Stimulated activated CD4-positive, alpha-beta T cell treated with anti-CD3 and anti-CD28 coated beads, Interleukin-4, amount 100 ng/mL, for 48 hours (primary cell): ENCODE results near the gene SRPK2.

ENCODE experiments used
- DNase-seq, 2 donors: peaks; one replicate each; pipeline ENCODE4 v3.0.0-alpha.2; 2020; ENCODE audit warnings: low read depth in 2 of 2

Gene SRPK2

DNA sequence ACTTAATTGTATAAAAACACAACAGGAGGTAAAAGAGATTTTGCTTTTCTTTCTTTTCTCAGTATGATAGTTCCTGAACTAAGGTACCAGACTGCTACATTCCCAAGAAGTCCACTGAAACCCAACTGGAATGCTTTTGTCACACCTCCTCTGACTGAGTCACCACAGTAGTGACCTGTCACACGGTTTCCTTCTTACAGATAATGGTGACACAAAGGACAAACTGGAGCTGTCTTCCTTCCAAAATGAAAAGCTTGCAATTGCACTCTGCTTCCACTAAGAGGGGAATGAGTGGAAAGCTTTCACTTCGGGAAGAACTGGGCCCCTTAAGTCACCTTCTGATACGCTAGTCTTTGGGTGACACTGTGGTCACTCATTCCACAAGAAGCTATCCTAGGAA is 252.5 kb downstream of the SRPK2 start:
- no peak for DNase-seq

DNA sequence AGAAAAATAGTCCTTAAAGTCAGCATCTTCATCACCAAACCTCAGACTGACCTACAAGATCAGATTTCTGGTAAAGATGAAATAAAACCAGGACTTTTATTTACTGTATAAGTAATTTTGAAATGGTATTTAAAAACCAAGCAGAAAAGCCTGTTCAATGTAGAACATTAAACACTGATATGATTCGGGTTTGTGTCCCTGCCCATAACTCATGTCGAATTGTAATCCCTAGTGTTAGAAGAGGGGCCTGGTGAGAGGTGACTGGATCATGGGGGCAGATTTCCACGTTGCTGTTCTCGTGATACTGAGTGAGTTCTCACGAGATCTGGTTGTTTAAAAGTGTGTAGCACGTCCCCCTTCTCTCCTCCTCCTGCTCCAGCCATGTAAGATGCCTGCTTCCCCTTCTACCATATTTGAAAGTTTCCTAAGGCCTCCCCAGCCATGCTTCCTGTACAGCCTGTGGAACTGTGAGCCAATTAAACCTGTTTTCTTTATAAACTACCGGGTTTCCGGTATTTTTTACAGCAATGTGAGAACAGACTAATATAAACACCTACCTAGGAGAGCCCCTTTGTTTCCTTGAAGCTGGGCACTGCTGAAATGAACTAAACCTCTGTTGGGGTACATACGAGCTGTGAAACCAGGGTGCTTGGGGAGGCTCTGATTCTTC is 254.6 kb downstream of the SRPK2 start:
- DNase-seq, result no peak

DNA sequence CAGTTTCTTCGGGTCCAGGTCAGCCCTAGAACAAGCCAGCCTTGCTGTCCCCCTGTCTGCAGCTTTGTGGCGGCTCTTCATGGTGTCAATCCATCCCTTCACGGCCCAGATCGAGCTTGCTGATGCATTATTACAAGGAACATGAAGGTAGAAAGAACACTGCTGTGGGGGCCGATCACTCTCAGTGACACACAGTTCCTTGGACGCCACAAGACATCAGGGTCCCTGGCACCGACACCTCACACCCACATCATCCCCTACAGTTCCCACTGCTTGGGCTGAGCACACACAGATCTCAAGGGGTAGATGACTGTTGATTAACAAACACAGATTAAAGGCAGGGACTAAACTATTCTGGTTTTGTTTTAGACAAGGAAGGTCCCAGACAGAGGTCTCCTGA is 255.4 kb downstream of the SRPK2 start:
- no peak for DNase-seq

DNA sequence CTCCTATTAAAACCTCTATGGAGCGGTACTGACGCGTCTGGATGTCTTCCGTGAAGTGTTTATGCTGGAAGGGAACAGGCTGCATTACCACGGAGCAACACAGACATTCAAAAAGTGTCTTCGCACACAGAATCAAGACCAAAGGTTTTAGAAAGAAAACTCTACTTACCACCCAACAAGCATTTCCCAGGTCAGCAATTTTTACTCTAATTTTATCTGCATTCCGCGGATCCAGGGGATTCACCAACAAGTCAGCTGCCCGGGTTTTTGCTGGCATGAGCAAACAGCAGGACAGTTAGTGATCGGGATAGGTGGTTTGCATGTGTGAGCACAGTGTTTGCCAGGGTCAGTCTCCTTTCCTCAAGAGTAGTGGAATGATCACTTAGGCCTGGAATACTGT is 255.9 kb downstream of the SRPK2 start:
- no peak for DNase-seq

- no peak for DNase-seq
Observed at GRCh38 chr7:105132335-105132734, 256.4 kb downstream of the SRPK2 start.

GRCh38 chr7:105131890-105132289 is 256.8 kb downstream of the SRPK2 start:
- DNase-seq, result no peak

GRCh38 chr7:105131033-105131656 is 257.6 kb downstream of the SRPK2 start:
- DNase-seq, result no peak

- DNase-seq, result no peak
Observed at GRCh38 chr7:105130580-105130979, 258.1 kb downstream of the SRPK2 start.

GRCh38 chr7:105130048-105130447 is 258.7 kb downstream of the SRPK2 start:
- DNase-seq, result no peak

DNA sequence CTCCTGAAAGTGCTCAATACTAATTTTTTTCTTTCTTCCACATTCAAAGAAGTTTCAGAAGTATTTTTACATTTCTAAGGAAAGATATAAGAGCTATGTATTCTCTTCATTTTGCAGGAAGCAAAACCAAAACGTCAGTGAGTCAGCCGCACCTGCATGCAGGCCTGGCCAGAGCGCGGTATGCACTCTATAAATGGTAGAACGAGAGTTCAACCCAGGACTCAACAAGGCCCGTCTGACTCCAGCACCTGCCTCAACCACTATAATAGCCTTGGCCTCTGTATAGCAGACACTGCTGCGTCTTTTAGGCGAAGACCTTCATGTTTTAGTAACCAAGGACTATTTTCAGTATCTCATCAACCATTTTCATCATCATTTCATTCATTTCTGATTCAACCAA is 261.5 kb downstream of the SRPK2 start:
- DNase-seq, result no peak

DNA sequence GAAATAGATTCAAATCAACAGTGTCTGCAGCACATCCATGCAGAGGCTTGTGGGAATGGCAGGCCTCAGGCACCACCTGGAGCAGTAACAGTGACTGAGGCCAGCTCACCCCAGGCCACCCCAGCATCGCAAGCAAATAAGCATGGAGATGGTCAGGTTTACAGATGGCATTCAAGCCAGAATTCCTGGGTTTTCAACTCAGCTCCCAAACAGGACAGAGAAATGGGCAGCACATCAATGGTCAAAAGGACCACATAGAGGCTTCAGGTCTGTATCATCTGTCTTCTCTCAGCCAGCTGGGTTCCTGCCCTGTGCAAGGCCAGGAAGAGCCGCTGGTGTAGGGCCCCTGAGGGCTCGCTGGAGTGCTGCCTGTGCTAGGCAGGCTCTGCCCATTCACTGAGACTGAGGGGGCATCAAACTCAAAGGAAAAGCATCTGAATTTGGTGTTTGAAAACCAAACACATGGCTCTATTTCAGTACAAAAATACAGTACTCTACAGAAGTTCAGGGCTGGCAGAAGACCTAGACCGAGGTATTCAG is 262.2 kb downstream of the SRPK2 start:
- no peak for DNase-seq

GRCh38 chr7:105125745-105126144 is 263.0 kb downstream of the SRPK2 start:
- DNase-seq, result no peak

GRCh38 chr7:105122619-105123018 is 266.1 kb downstream of the SRPK2 start:
- DNase-seq, result no peak

GRCh38 chr7:105118612-105119600 is 269.8 kb downstream of the SRPK2 start:
- DNase-seq, result no peak

- no peak for DNase-seq
Observed at GRCh38 chr7:105112440-105113418, 276.0 kb downstream of the SRPK2 start.

DNA sequence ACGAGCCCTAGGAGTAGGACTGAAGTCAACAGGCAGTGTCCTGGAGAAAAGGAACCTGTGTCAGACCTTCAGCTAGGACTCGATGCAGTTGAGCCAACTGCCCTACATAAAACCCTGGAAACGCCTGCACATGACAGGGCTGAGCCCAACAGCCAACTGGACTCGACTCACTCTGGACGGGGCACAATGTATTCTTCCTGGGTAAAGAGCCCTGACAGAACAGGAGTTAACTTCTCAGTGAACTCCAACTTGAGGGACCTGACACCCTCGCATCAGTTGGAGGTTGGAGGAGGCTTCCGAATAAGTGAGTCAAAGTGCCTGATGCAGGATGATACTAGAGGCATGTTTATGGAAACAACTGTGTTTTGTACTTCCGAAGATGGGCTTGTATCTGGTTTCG is 281.3 kb downstream of the SRPK2 start:
- no peak for DNase-seq

DNA sequence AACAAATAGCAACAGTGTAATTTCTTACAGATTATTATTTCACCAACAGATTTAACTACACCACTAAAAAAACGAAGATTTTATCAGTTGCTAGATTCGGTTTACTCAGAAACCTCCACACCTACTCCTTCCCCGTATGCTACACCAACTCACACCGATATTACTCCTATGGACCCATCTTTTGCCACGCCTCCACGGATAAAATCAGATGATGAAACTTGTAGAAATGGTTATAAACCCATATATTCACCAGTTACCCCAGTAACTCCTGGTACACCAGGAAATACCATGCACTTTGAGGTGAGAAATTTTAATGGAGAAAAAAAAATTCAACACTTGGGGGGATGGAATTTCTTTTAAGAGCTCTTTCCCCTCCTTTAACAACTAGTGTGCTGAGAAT is 282.2 kb downstream of the SRPK2 start:
- DNase-seq, result no peak

GRCh38 chr7:105105579-105105978 is 283.1 kb downstream of the SRPK2 start:
- DNase-seq, result no peak

- no peak for DNase-seq
Observed at GRCh38 chr7:105102557-105103352, 286.0 kb downstream of the SRPK2 start.

DNA sequence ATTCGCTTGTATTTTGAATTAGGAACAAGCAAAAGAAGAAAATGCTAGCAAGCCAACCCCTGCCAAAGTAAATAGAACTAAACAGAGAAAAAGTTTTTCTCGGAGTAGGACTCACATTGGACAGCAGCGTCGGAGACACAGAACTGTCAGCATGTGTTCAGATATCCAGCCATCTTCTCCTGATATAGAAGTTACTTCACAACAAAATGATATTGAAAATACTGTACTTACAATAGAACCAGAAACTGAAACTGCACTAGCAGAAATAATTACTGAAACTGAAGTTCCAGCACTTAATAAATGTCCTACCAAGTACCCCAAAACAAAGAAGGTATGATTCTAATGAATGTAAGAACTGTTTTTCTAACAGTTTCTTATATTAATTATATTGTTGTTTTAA is 286.9 kb downstream of the SRPK2 start:
- DNase-seq, result no peak
